ENCODE results near the gene IGFBP5.

IGFBP5 gene

DNA sequence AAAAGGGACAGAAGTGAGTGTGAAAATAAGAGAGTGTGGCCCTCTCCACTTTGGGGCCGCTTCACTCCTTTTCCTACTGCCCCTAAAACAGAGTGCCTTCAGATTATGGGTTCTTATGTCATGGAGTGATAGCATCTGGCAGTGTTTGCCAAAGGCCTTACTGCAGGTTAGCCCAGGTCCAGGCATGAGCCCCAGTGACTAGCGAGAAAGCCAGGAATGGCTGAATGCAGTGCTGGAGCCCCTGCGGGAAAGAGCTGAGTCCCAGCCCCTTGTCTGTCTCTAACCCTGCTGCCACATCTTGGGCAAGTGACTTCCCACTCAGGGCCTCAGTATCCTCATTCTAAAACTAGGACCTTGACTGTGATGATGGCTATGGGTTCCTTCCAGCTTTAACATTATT, 6.0 kb downstream of the IGFBP5 start:
- DNase-seq (ENCODE audit: low read depth in 1 of 2, low spot score in 1 of 2) = no peak
- Histone ChIP-seq H3K4me3 (replicated peaks; ENCODE audit: insufficient read depth, low read length) (no peak overlapping the region), H3K27ac (replicated peaks) (no peak overlapping the region), H3K27me3 (ENCODE audit: insufficient read depth, poor library complexity, severe bottlenecking) (peaks cover 39% of the 10 kb centered on the region)
- TF ChIP-seq SPI1 (IDR thresholded peaks at IDR 0.05; ENCODE audit: borderline replicate concordance, low read depth) = no peak
- TF ChIP-seq GABPA (IDR thresholded peaks at IDR 0.05; ENCODE audit: low read depth) = no peak
- TF ChIP-seq, protein P1, sequence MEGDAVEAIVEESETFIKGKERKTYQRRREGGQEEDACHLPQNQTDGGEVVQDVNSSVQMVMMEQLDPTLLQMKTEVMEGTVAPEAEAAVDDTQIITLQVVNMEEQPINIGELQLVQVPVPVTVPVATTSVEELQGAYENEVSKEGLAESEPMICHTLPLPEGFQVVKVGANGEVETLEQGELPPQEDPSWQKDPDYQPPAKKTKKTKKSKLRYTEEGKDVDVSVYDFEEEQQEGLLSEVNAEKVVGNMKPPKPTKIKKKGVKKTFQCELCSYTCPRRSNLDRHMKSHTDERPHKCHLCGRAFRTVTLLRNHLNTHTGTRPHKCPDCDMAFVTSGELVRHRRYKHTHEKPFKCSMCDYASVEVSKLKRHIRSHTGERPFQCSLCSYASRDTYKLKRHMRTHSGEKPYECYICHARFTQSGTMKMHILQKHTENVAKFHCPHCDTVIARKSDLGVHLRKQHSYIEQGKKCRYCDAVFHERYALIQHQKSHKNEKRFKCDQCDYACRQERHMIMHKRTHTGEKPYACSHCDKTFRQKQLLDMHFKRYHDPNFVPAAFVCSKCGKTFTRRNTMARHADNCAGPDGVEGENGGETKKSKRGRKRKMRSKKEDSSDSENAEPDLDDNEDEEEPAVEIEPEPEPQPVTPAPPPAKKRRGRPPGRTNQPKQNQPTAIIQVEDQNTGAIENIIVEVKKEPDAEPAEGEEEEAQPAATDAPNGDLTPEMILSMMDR (IDR thresholded peaks at IDR 0.05; ENCODE audit: insufficient read depth, low read length) = no peak
- TF ChIP-seq POLR2AphosphoS5 (IDR thresholded peaks at IDR 0.05; ENCODE audit: low read depth) = no peak
- TF ChIP-seq, protein P2, sequence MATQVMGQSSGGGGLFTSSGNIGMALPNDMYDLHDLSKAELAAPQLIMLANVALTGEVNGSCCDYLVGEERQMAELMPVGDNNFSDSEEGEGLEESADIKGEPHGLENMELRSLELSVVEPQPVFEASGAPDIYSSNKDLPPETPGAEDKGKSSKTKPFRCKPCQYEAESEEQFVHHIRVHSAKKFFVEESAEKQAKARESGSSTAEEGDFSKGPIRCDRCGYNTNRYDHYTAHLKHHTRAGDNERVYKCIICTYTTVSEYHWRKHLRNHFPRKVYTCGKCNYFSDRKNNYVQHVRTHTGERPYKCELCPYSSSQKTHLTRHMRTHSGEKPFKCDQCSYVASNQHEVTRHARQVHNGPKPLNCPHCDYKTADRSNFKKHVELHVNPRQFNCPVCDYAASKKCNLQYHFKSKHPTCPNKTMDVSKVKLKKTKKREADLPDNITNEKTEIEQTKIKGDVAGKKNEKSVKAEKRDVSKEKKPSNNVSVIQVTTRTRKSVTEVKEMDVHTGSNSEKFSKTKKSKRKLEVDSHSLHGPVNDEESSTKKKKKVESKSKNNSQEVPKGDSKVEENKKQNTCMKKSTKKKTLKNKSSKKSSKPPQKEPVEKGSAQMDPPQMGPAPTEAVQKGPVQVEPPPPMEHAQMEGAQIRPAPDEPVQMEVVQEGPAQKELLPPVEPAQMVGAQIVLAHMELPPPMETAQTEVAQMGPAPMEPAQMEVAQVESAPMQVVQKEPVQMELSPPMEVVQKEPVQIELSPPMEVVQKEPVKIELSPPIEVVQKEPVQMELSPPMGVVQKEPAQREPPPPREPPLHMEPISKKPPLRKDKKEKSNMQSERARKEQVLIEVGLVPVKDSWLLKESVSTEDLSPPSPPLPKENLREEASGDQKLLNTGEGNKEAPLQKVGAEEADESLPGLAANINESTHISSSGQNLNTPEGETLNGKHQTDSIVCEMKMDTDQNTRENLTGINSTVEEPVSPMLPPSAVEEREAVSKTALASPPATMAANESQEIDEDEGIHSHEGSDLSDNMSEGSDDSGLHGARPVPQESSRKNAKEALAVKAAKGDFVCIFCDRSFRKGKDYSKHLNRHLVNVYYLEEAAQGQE (IDR thresholded peaks at IDR 0.05; ENCODE audit: insufficient replicate concordance, low read depth) = no peak

DNA sequence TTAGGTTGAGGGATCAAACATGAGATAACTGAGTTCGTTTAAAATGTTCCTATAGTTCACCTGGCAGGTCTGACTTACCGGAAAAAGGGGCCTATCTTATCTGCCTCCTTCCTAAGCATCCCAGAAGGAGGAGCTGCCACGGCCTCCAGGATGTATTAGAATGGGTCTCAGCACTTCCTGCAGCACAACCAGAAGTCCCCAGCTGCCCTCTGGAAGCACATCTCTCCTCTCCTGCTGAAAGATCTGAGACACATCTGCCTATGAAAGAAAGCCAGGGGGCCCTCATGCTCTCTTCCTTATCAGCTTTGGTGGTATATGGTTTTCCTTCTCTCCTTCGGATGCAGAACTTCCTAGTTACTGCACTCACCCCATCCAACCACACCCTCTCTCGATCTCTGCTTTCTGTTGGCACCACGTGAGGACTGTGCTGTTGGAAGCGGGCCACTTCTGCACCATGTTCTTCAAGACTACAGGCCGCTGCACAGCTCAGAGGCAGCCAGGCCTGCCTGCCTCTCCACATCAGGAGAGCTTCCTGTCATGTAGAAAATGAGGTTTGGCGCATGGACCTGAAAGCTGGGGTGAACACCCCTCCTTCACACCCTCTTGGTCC, 6.5 kb downstream of the IGFBP5 start:
- TF ChIP-seq, protein P2 (IDR thresholded peaks at IDR 0.05; ENCODE audit: insufficient replicate concordance, low read depth) = no peak
- no peak for TF ChIP-seq POLR2AphosphoS5 (IDR thresholded peaks at IDR 0.05; ENCODE audit: low read depth)
- TF ChIP-seq, protein P1 (IDR thresholded peaks at IDR 0.05; ENCODE audit: insufficient read depth, low read length) = no peak
- TF ChIP-seq GABPA (IDR thresholded peaks at IDR 0.05; ENCODE audit: low read depth) = no peak
- TF ChIP-seq SPI1 (IDR thresholded peaks at IDR 0.05; ENCODE audit: borderline replicate concordance, low read depth) = no peak
- no peak overlapping the region for H3K4me3 ChIP-seq (replicated peaks; ENCODE audit: insufficient read depth, low read length)
- no peak for DNase-seq (ENCODE audit: low read depth in 1 of 2, low spot score in 1 of 2)
- peaks cover 34% of the 10 kb centered on the region for H3K27me3 ChIP-seq (ENCODE audit: insufficient read depth, poor library complexity, severe bottlenecking)
- no peak overlapping the region for H3K27ac ChIP-seq (replicated peaks)

DNA sequence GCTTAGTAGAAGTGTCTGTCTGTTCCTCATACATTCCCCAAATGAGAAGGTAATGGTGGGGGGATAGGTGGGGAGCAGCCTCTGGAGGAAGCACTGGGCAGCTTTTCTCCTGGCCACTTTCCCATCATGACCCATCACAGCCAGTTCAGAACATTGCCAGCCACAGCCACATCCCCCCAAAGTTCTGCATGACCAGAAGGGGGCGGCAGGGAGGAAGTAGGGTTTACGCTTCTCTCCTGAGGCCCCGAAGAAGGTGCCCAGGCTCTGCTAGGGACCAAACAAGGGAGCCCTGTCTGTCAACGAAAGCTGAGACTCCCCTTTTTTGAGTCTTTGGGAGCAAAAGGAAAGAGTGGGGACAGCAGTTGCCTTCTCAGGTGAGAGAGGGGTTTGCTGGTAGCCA, 7.7 kb downstream of the IGFBP5 start:
- Histone ChIP-seq H3K27ac (replicated peaks) (no peak overlapping the region), H3K4me3 (replicated peaks; ENCODE audit: insufficient read depth, low read length) (no peak overlapping the region), H3K27me3 (ENCODE audit: insufficient read depth, poor library complexity, severe bottlenecking) (peaks cover 25% of the 10 kb centered on the region)
- TF ChIP-seq POLR2AphosphoS5 (IDR thresholded peaks at IDR 0.05; ENCODE audit: low read depth) (no peak), SPI1 (IDR thresholded peaks at IDR 0.05; ENCODE audit: borderline replicate concordance, low read depth) (peak; percentile 45; the same call in 1 of the 2 replicates)
- no peak for DNase-seq (ENCODE audit: low read depth in 1 of 2, low spot score in 1 of 2)

DNA sequence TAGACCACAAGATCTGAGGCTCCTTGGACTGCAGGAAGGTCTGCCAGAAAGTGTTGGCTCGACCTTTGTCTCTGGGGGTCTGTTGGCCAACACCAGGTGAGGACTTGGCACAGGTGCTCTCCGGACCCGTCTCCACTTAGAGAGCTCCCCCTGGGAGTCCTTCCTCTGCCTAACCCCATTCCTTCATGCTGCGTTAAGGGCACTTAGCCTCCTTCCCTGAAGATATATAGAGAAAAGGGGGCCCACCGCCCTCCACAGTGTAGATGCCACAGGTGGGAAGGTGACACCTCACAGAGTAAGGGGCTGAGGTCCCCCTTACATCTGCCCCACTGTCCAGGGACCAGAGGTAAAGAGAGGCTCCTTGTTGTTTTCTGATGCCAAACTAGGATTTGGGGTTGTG, 8.2 kb downstream of the IGFBP5 start:
- H3K4me3 ChIP-seq (replicated peaks; ENCODE audit: insufficient read depth, low read length) = no peak overlapping the region
- DNase-seq (ENCODE audit: low read depth in 1 of 2, low spot score in 1 of 2) = no peak
- H3K27ac ChIP-seq (replicated peaks) = no peak overlapping the region

More for the DNA sequence above, 8.2 kb downstream of the IGFBP5 start:
- H3K27me3 ChIP-seq (ENCODE audit: insufficient read depth, poor library complexity, severe bottlenecking) = peaks cover 20% of the 10 kb centered on the region
- TF ChIP-seq GABPA (IDR thresholded peaks at IDR 0.05; ENCODE audit: low read depth) (no peak), POLR2AphosphoS5 (IDR thresholded peaks at IDR 0.05; ENCODE audit: low read depth) (no peak), SPI1 (IDR thresholded peaks at IDR 0.05; ENCODE audit: borderline replicate concordance, low read depth) (no peak)
- TF ChIP-seq, protein P2 (IDR thresholded peaks at IDR 0.05; ENCODE audit: insufficient replicate concordance, low read depth) = no peak
- TF ChIP-seq, protein P1 (IDR thresholded peaks at IDR 0.05; ENCODE audit: insufficient read depth, low read length) = no peak
